Measurements from ENCODE around the gene GSTM3. TPM values are rescaled to one million over a fixed set of nuclear protein-coding genes. Genes with fewer than 3 reads are reported as not detected.

The GSTM3 gene
- total and polyA plus RNA-seq, 9 of the 15 experiments (the other 6 are each of a cell fraction or from before 2014, with no cell fraction given): 3.9 to 24.5 (median 9.4) TPM

DNA sequence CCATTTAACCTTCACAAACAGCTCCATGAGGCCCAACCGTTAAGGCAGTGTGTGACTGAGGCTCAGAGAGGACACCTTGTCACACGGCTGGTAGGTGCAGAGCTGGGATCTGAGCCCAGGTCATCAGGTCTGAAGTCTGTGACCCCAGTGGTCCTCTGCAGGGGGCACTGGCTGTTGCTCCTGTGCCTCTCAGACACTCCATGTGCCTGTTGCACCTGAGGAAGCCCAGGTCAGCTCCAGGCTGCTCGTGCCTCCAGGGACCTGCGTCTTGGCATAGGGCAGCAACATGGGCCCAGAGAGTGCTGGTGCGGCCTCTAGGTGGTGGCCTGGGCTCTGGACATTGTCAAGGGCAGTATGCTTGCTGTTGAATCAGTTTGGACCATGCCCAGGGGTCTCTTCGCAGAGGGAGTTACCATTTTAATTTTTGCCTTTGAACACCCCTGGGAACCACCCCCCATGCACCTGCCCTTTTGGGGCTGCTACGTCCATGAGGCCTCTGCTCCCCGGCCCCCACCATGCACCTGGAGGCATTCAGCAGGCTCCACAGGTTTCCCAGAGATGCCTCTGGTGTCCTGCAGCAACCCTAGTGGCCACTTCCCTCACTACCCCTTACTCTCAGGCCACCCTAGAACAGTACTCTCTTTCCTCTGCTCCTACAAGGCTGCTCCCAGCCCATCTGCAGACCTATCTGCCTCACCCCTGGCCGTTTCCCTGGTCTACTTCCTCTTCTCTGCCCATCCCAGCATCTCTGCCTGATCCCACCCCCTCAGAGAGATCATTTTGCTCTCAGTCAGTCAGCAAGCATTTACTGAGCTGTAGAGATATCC lies 48.1 kb upstream of the GSTM3 start (continued):
- no peak for TF ChIP-seq ZKSCAN3 (CRISPR knock-in tag; IDR thresholded peaks at IDR 0.05)
- 0 out of 2 replicates have a peak, but pooled peaks have one; percentile 21 for TF ChIP-seq GABPB1 (CRISPR knock-in tag; IDR thresholded peaks at IDR 0.05)
- TF ChIP-seq ZBTB1 (CRISPR knock-in tag; IDR thresholded peaks at IDR 0.05; ENCODE audit: borderline replicate concordance, low read depth): no peak
- no peak for TF ChIP-seq NFXL1 (CRISPR knock-in tag; IDR thresholded peaks at IDR 0.05)
- TF ChIP-seq ARID1B (IDR thresholded peaks at IDR 0.05): peak; percentile 38; the same call in 1 of the 2 replicates
- no peak for TF ChIP-seq PHB (CRISPR knock-in tag; IDR thresholded peaks at IDR 0.05)
- TF ChIP-seq, protein P1, sequence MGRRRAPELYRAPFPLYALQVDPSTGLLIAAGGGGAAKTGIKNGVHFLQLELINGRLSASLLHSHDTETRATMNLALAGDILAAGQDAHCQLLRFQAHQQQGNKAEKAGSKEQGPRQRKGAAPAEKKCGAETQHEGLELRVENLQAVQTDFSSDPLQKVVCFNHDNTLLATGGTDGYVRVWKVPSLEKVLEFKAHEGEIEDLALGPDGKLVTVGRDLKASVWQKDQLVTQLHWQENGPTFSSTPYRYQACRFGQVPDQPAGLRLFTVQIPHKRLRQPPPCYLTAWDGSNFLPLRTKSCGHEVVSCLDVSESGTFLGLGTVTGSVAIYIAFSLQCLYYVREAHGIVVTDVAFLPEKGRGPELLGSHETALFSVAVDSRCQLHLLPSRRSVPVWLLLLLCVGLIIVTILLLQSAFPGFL (CRISPR knock-in tag; IDR thresholded peaks at IDR 0.05): no peak
- TF ChIP-seq KLF1 (tag; IDR thresholded peaks at IDR 0.05): no peak
- TF ChIP-seq RAD21 (CRISPR knock-in tag; conservative IDR thresholded peaks at IDR 0.05 in 1 of 2, IDR thresholded peaks at IDR 0.05 in 1 of 2): peak in 1 of 2 experiments; percentile 54; a peak in 2 of 4 replicates
- no peak for TF ChIP-seq THAP12 (CRISPR knock-in tag; IDR thresholded peaks at IDR 0.05)
- TF ChIP-seq CTCF (IDR thresholded peaks at IDR 0.05 in 2 of 3, conservative IDR thresholded peaks at IDR 0.05 in 1 of 3; ENCODE audit: insufficient read depth in 2 of 3, low read depth in 1 of 3, low read length in 3 of 3): peak; percentile 70 to 82 (median 71)
- TF ChIP-seq POLR3G (IDR thresholded peaks at IDR 0.05; ENCODE audit: extremely low read depth, insufficient read length, insufficient replicate concordance): no peak
- no peak for TF ChIP-seq ZNF277 (CRISPR knock-in tag; IDR thresholded peaks at IDR 0.05; ENCODE audit: borderline replicate concordance)
- TF ChIP-seq FOSL1 (tag; conservative IDR thresholded peaks at IDR 0.05): no peak
- TF ChIP-seq SNAPC5 (CRISPR knock-in tag; IDR thresholded peaks at IDR 0.05): no peak
- TF ChIP-seq PBX2 (CRISPR knock-in tag; IDR thresholded peaks at IDR 0.05; ENCODE audit: low read depth): no peak
- TF ChIP-seq PBX2 (tag; conservative IDR thresholded peaks at IDR 0.05; ENCODE audit: low read depth): no peak
